ENCODE data around the gene TMPRSS3. TPM values are rescaled to one million over a fixed set of nuclear protein-coding genes. Genes with fewer than 3 reads are reported as not detected.

The TMPRSS3 gene
- total and polyA plus RNA-seq, 2 of the 13 experiments (the other 11 are each of a cell fraction or from before 2014, with no cell fraction given) = 2.8 to 16.9 TPM

DNA sequence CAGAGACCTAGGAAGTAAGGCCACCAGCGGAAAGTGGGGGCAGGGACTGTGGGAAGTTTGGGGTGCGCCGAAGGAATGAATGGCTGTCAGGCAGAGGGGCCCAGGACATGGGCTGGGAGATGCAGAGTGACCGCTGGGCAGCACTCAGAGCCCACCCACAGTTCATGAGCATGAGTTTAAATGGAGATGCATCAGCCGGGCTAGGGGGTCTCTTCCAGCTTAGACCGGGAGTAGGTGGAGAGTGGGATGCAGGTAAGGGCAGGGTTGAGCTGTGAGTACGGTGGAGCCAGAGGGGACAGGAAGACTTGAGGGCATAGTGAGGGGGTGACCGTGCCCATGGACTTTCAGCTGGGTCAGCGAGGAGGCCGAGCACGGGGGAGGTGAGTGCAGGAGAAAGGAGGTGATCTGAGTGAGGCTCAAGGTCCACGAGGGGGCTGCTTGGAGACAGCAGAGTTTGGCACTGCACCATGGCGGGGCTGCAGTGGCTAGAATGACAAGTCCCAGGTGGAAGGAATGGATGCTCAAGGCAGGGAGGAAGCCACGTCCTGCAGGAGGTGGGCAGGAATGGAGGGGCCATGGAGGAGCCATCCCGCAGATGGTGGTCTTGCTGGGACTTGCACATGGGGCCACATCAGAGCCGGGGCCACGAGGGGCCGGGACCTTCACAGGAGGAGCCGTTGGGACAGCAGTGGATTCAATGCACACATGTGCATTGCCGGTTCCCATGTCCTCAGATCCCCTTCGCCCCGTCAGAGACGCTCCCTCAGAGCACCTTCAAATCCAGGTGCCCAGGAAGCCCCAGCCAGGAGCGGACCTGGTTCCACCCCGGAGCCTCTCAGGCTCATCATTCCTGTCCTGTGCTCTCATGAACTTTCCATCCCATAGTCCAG, 42.7 kb upstream of the TMPRSS3 start:
- TF ChIP-seq CREB1 (IDR thresholded peaks at IDR 0.05) (no peak), CREB1 (CRISPR knock-in tag; IDR thresholded peaks at IDR 0.05) (no peak), ZSCAN29 (CRISPR knock-in tag; conservative IDR thresholded peaks at IDR 0.05) (no peak), SOX5 (CRISPR knock-in tag; IDR thresholded peaks at IDR 0.05; ENCODE audit: borderline replicate concordance) (no peak), KLF9 (CRISPR knock-in tag; IDR thresholded peaks at IDR 0.05; ENCODE audit: low read depth) (no peak), ZNF484 (CRISPR knock-in tag; IDR thresholded peaks at IDR 0.05; ENCODE audit: borderline replicate concordance, low read depth) (no peak), RELA (CRISPR knock-in tag; IDR thresholded peaks at IDR 0.05) (no peak), ZFP36 (IDR thresholded peaks at IDR 0.05; ENCODE audit: borderline replicate concordance, low read depth, low read length, partially characterized antibody) (no peak), SRF (IDR thresholded peaks at IDR 0.05; ENCODE audit: low read depth, low read length) (no peak), ATF7-NPFF (CRISPR knock-in tag; IDR thresholded peaks at IDR 0.05; ENCODE audit: low read depth) (no peak), THAP11 (CRISPR knock-in tag; IDR thresholded peaks at IDR 0.05) (no peak), ZNF567 (CRISPR knock-in tag; IDR thresholded peaks at IDR 0.05; ENCODE audit: borderline replicate concordance) (no peak), CBFB (CRISPR knock-in tag; IDR thresholded peaks at IDR 0.05) (no peak)
- TF ChIP-seq, protein P1, sequence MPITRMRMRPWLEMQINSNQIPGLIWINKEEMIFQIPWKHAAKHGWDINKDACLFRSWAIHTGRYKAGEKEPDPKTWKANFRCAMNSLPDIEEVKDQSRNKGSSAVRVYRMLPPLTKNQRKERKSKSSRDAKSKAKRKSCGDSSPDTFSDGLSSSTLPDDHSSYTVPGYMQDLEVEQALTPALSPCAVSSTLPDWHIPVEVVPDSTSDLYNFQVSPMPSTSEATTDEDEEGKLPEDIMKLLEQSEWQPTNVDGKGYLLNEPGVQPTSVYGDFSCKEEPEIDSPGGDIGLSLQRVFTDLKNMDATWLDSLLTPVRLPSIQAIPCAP (CRISPR knock-in tag; IDR thresholded peaks at IDR 0.05; ENCODE audit: low read depth) = no peak
- TF ChIP-seq, protein P2, sequence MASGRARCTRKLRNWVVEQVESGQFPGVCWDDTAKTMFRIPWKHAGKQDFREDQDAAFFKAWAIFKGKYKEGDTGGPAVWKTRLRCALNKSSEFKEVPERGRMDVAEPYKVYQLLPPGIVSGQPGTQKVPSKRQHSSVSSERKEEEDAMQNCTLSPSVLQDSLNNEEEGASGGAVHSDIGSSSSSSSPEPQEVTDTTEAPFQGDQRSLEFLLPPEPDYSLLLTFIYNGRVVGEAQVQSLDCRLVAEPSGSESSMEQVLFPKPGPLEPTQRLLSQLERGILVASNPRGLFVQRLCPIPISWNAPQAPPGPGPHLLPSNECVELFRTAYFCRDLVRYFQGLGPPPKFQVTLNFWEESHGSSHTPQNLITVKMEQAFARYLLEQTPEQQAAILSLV (CRISPR knock-in tag; IDR thresholded peaks at IDR 0.05; ENCODE audit: borderline replicate concordance) = no peak
- no peaks in the 10 kb centered on the region for H3K4me1 ChIP-seq (ENCODE audit: insufficient read depth, low read length)
- no peak overlapping the region for H3K27ac ChIP-seq (ENCODE audit: extremely low read length, insufficient read depth, low read length)
- H4K20me1 ChIP-seq (ENCODE audit: insufficient read depth, low read length) = no peaks in the 10 kb centered on the region
- H3K9me3 ChIP-seq (ENCODE audit: low read length) = no peaks in the 10 kb centered on the region
- no peaks in the 10 kb centered on the region for H3K79me2 ChIP-seq (ENCODE audit: insufficient read depth, low read length)
- no peak overlapping the region for H3K9ac ChIP-seq (ENCODE audit: insufficient read depth, low read depth, low read length)
- no peaks in the 10 kb centered on the region for H3K36me3 ChIP-seq (replicated peaks in 1 of 2; ENCODE audit: control insufficient read depth in 1 of 2, insufficient read depth in 2 of 2, low read length in 2 of 2)
- POLR2A ChIA-PET = interaction anchor here (0.6 kb wide), 2 partner anchors 16 to 215 kb away, joined by 3 read pairs; partner anchors contain the start of gene PDE9A
- intact Hi-C loops (cut with micrococcal nuclease; ENCODE audit: unreplicated experiment) (no loop called here), in situ Hi-C loops (cut with HindIII; ENCODE audit: extremely low pct_ligation_motif_present, low pct_unique_long_range_greater_than_20kb) (no loop called here)
- DNase-seq (ENCODE audit: low spot score) = no peak
- WGBS (ENCODE audit: low lambda C conversion rate) = 47% methylated on average over 12 of the region's 25 CpGs
- no peak overlapping the region for H3K4me3 ChIP-seq (replicated peaks in 1 of 3; ENCODE audit: insufficient read depth in 1 of 3, low read depth in 2 of 3, low read length in 3 of 3)
- no peak for FAIRE-seq
- H3K4me2 ChIP-seq (ENCODE audit: low read depth, low read length) = no peak overlapping the region
- CTCF ChIA-PET (ENCODE audit: low intra/inter-chr PET ratio, low total read pairs) = no interaction called here
- no TSS peak for BruUV-seq (replicated peaks)
- 0 out of 5 replicates have a peak, but pooled peaks cover 0 to 4% of the 10 kb centered on the region in 2 experiments for H3K27me3 ChIP-seq (ENCODE audit: control insufficient read depth in 1 of 2, insufficient read depth in 2 of 2, low read length in 2 of 2)
- H2AFZ ChIP-seq (ENCODE audit: low read length) = no peak overlapping the region
- ATAC-seq = no peak

Measured in HepG2 (cell line).